PC-9 (cell line): ENCODE measurements around the gene CD164. TPM values are rescaled to one million over a fixed set of nuclear protein-coding genes. Genes with fewer than 3 reads are reported as not detected.

Experiments used
- BruUV-seq: library from RNA; stranded (reverse); fragments of 400-500 nt; replicated peaks from 2 replicates; lab custom pipeline; 2021; lab: Mats Ljungman, UMichigan
- CTCF ChIA-PET: fragments of 300-600 bp; sonication (Branson Sonifier 250); formaldehyde crosslinking; loops from one replicate; lab custom pipeline; 2022; ENCODE audit warnings: antibody characterized with exemption; lab: Charles Lee
- POLR2A ChIA-PET: fragments of 300-600 bp; sonication (Branson Sonifier 250); formaldehyde crosslinking; loops from one replicate; lab custom pipeline; 2022; ENCODE audit warnings: antibody characterized with exemption; ENCODE audit not compliant: unreplicated experiment; lab: Charles Lee
- DNase-seq, 2 experiments: peaks; one replicate each; pipeline versions ENCODE4 v3.0.0 to v3.0.0-alpha.2; 2015 to 2022; ENCODE audit warnings: mixed read lengths in 1 of 2
- H2AFZ ChIP-seq: fragments of 200-600 bp; sonication (generic); 2 replicates; pipeline ENCODE4 v1.8.1; 2017; ENCODE audit warnings: antibody characterized with exemption
- H3F3A ChIP-seq: fragments of 200-600 bp; sonication (generic); 2 replicates; pipeline ENCODE4 v1.8.1; 2017; ENCODE audit warnings: antibody characterized with exemption, mild to moderate bottlenecking, low read depth; ENCODE audit not compliant: insufficient read depth
- H3K27ac ChIP-seq: fragments of 200-600 bp; sonication (generic); 2 replicates; pipeline ENCODE4 v1.6.1; 2016; ENCODE audit warnings: mixed run types
- H3K27me3 ChIP-seq: fragments of 200-600 bp; sonication (generic); 2 replicates; pipeline ENCODE4 v1.6.1; 2016; ENCODE audit warnings: low read depth, mixed run types; ENCODE audit not compliant: insufficient read depth
- H3K36me3 ChIP-seq: fragments of 200-600 bp; sonication (generic); 2 replicates; pipeline ENCODE4 v1.6.1; 2016; ENCODE audit warnings: low read depth, mixed run types
- H3K4me1 ChIP-seq: fragments of 200-600 bp; sonication (generic); replicated peaks from 2 replicates; pipeline ENCODE4 v1.6.1; 2016; ENCODE audit warnings: mixed run types; ENCODE audit not compliant: insufficient read depth
- H3K4me2 ChIP-seq: fragments of 200-600 bp; sonication (generic); 2 replicates; pipeline ENCODE4 v1.6.1; 2017; ENCODE audit warnings: mixed run types
- H3K4me3 ChIP-seq: fragments of 200-600 bp; sonication (generic); 2 replicates; pipeline ENCODE4 v1.6.1; 2016; ENCODE audit warnings: mixed run types
- H3K79me2 ChIP-seq: fragments of 200-600 bp; sonication (generic); 2 replicates; pipeline ENCODE4 v1.6.1; 2017; ENCODE audit warnings: low read depth, mixed run types
- H3K9me2 ChIP-seq: fragments of 200-600 bp; sonication (generic); 2 replicates; pipeline ENCODE4 v1.8.1; 2017; ENCODE audit warnings: mild to moderate bottlenecking; ENCODE audit not compliant: insufficient read depth
- H3K9me3 ChIP-seq: fragments of 200-600 bp; sonication (generic); 2 replicates; pipeline ENCODE4 v1.8.1; 2016; ENCODE audit warnings: low read depth; ENCODE audit not compliant: insufficient read depth
- H4K20me1 ChIP-seq: fragments of 200-600 bp; sonication (generic); 2 replicates; pipeline ENCODE4 v1.8.1; 2017; ENCODE audit not compliant: insufficient read depth
- CTCF ChIP-seq: fragments of 200-600 bp; sonication (generic); conservative IDR thresholded peaks from 2 replicates; pipeline ENCODE4 v1.6.1; 2017; ENCODE audit warnings: mixed run types, antibody characterized with exemption, mild to moderate bottlenecking, moderate library complexity
- EZH2 ChIP-seq: fragments of 200-600 bp; sonication (generic); IDR thresholded peaks from 2 replicates; pipeline ENCODE4 v1.8.0; 2017; ENCODE audit warnings: antibody characterized with exemption, low read depth
- intact Hi-C: fragments of 100-400 bp; cut with micrococcal nuclease; formaldehyde crosslinking; loops from one replicate; pipeline ENCODE4 v1.10.0; 2022; ENCODE audit not compliant: unreplicated experiment
- total RNA-seq: library from RNA; stranded (reverse); gene quantifications from 2 replicates; pipeline ENCODE4 v1.2.3, GENCODE V29; 2021

Gene CD164
- total RNA-seq, 1 experiment from 2014 or later = 170 TPM

- CTCF ChIA-PET = no interaction called here
- Histone ChIP-seq H3K4me1 (no peaks in the 10 kb centered on the region), H4K20me1 (no peaks in the 10 kb centered on the region), H3F3A (no peaks in the 10 kb centered on the region; the same call in 1 of the 2 replicates), H3K79me2 (no peaks in the 10 kb centered on the region), H3K27ac (no peak overlapping the region), H3K9me2 (no peaks in the 10 kb centered on the region), H3K9me3 (peaks cover 13% of the 10 kb centered on the region), H2AFZ (no peak overlapping the region), H3K36me3 (peaks cover 40% of the 10 kb centered on the region), H3K4me3 (no peak overlapping the region), H3K4me2 (no peak overlapping the region), H3K27me3 (no peaks in the 10 kb centered on the region)
- no peak for TF ChIP-seq EZH2
- no peak for TF ChIP-seq CTCF
- intact Hi-C loops = no loop called here
- no peak for DNase-seq
- POLR2A ChIA-PET = no interaction called here
- no TSS peak for BruUV-seq
Measured at GRCh38 chr6:109360281-109360680, 22.0 kb downstream of the CD164 start.

GRCh38 chr6:109359248-109359647, 23.0 kb downstream of the CD164 start:
- POLR2A ChIA-PET = no interaction called here
- Histone ChIP-seq H3F3A (no peaks in the 10 kb centered on the region; the same call in 1 of the 2 replicates), H3K4me1 (no peaks in the 10 kb centered on the region), H3K79me2 (no peaks in the 10 kb centered on the region), H3K27me3 (no peaks in the 10 kb centered on the region), H3K4me3 (no peak overlapping the region), H2AFZ (no peak overlapping the region), H3K36me3 (peaks cover 33% of the 10 kb centered on the region), H3K4me2 (no peak overlapping the region), H3K9me2 (no peaks in the 10 kb centered on the region), H3K27ac (no peak overlapping the region), H3K9me3 (peaks cover 13% of the 10 kb centered on the region), H4K20me1 (no peaks in the 10 kb centered on the region)
- no peak for DNase-seq
- no TSS peak for BruUV-seq
- TF ChIP-seq EZH2 (no peak), CTCF (no peak)
- CTCF ChIA-PET = no interaction called here
- intact Hi-C loops = no loop called here

GRCh38 chr6:109358204-109358603, 24.1 kb downstream of the CD164 start:
- H2AFZ ChIP-seq = no peak overlapping the region
- BruUV-seq = no TSS peak

More at GRCh38 chr6:109358204-109358603, 24.1 kb downstream of the CD164 start:
- Histone ChIP-seq H3K4me2 (no peak overlapping the region), H3K9me2 (no peaks in the 10 kb centered on the region), H3K36me3 (peaks cover 25% of the 10 kb centered on the region), H4K20me1 (no peaks in the 10 kb centered on the region), H3F3A (no peaks in the 10 kb centered on the region; the same call in 1 of the 2 replicates), H3K4me3 (no peak overlapping the region), H3K4me1 (no peaks in the 10 kb centered on the region), H3K79me2 (no peaks in the 10 kb centered on the region), H3K27ac (no peak overlapping the region), H3K27me3 (no peaks in the 10 kb centered on the region), H3K9me3 (peaks cover 13% of the 10 kb centered on the region)
- POLR2A ChIA-PET = no interaction called here
- DNase-seq = no peak
- CTCF ChIA-PET = no interaction called here
- no peak for TF ChIP-seq EZH2
- TF ChIP-seq CTCF = no peak
- intact Hi-C loops = no loop called here
